ENCODE measurements around the gene SP140. TPM values are rescaled to one million over a fixed set of nuclear protein-coding genes. Genes with fewer than 3 reads are reported as not detected.

Gene SP140
- total and polyA plus RNA-seq, 9 of the 15 experiments (the other 6 are each of a cell fraction or from before 2014, with no cell fraction given), result 0.04 to 1.1 (median 0.57) TPM; not detected in 1

GRCh38 chr2:230254152-230254881, 28.8 kb downstream of the SP140 start:
- H3K9me3 ChIP-seq (replicated peaks; ENCODE audit: control insufficient read depth, insufficient read depth, low read depth, low read length), result no peaks in the 10 kb centered on the region
- ATAC-seq (no peak), DNase-seq (ENCODE audit: extremely low read depth in 1 of 4, low spot score in 3 of 4) (no peak), FAIRE-seq (no peak)
- no peak overlapping the region for H3K4me2 ChIP-seq (ENCODE audit: insufficient read depth, low read length)
- no peaks in the 10 kb centered on the region for H3K4me1 ChIP-seq (replicated peaks in 1 of 2; ENCODE audit: control insufficient read depth in 2 of 2, insufficient read depth in 2 of 2, low read length in 2 of 2)
- H3K36me3 ChIP-seq (ENCODE audit: control insufficient read depth, insufficient read depth, low read length), result no peaks in the 10 kb centered on the region
- H3K27me3 ChIP-seq (ENCODE audit: control insufficient read depth in 2 of 2, insufficient read depth in 2 of 2, low read length in 2 of 2), result peaks cover 0 to 5% of the 10 kb centered on the region in 2 experiments; a peak in 3 of 5 replicates
- no peak overlapping the region for H3K9ac ChIP-seq (ENCODE audit: insufficient read depth in 1 of 2, low read depth in 2 of 2, low read length in 2 of 2)
- no peaks in the 10 kb centered on the region for H3K79me2 ChIP-seq (ENCODE audit: control insufficient read depth, insufficient read depth, low read length)
- H2AFZ ChIP-seq (ENCODE audit: low read depth, low read length), result no peak overlapping the region
- in situ Hi-C loops (cut with MboI), result no loop called here
- no peak overlapping the region for H3K4me3 ChIP-seq
- ChIA-PET CTCF (ENCODE audit: low intra/inter-chr PET ratio) (no interaction called here), POLR2A (no interaction called here)
- H4K20me1 ChIP-seq (replicated peaks; ENCODE audit: control insufficient read depth, insufficient read depth, low read length), result no peaks in the 10 kb centered on the region
- H3K9me1 ChIP-seq (ENCODE audit: control insufficient read depth, insufficient read depth, low read length), result no peaks in the 10 kb centered on the region
- intact Hi-C loops (cut with micrococcal nuclease), result no loop called here
- no TSS peak for BruUV-seq (replicated peaks)
- no peak overlapping the region for H3K27ac ChIP-seq (ENCODE audit: extremely low read depth, low read depth, low read length)
- WGBS (ENCODE audit: insufficient coverage, low coverage, missing lambda C conversion rate), result 4% methylated on average over 4 of the region's 4 CpGs
- TF ChIP-seq NCOA6 (IDR thresholded peaks at IDR 0.05) (no peak), NFATC3 (IDR thresholded peaks at IDR 0.05) (no peak), STAT5B (CRISPR knock-in tag; IDR thresholded peaks at IDR 0.05) (no peak), KAT8 (IDR thresholded peaks at IDR 0.05; ENCODE audit: low read depth) (no peak), CBFA2T3 (IDR thresholded peaks at IDR 0.05) (no peak), BRF2 (IDR thresholded peaks at IDR 0.05; ENCODE audit: borderline replicate concordance, insufficient read depth, insufficient read length) (no peak), POLR2B (IDR thresholded peaks at IDR 0.05; ENCODE audit: low read depth, partially characterized antibody) (no peak)
